ENCODE data around the gene PDCD2L. TPM values are rescaled to one million over a fixed set of nuclear protein-coding genes. Genes with fewer than 3 reads are reported as not detected.

The PDCD2L gene
- total and polyA plus RNA-seq, 9 of the 15 experiments (the other 6 are each of a cell fraction or from before 2014, with no cell fraction given) = 12.1 to 68.5 (median 56.3) TPM

DNA sequence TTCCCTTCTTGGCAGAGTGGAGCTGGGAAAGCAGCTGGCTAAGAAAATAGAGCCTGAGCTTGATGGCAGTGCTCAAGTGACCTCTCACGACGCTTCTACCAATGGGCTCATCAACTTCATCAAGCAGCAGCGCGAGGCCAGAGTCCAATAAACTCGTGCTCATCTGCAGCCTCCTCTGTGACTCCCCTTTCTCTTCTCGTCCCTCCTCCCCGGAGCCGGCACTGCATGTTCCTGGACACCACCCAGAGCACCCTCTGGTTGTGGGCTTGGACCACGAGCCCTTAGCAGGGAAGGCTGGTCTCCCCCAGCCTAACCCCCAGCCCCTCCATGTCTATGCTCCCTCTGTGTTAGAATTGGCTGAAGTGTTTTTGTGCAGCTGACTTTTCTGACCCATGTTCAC is 4.3 kb upstream of the PDCD2L start:
- Histone ChIP-seq H3K4me1 (replicated peaks in 1 of 2; ENCODE audit: control insufficient read depth in 2 of 2, insufficient read depth in 2 of 2, low read length in 2 of 2) (peaks cover 0 to 15% of the 10 kb centered on the region in 2 experiments; a peak in 1 of 5 replicates), H3K4me3 (no peak overlapping the region), H3K27ac (ENCODE audit: extremely low read depth, low read depth, low read length) (no peak overlapping the region), H4K20me1 (replicated peaks; ENCODE audit: control insufficient read depth, insufficient read depth, low read length) (no peaks in the 10 kb centered on the region; the same call in 1 of the 2 replicates), H3K36me3 (ENCODE audit: control insufficient read depth, insufficient read depth, low read length) (peaks cover 61% of the 10 kb centered on the region), H2AFZ (ENCODE audit: low read depth, low read length) (no peak overlapping the region), H3K4me2 (ENCODE audit: insufficient read depth, low read length) (no peak overlapping the region), H3K9me1 (ENCODE audit: control insufficient read depth, insufficient read depth, low read length) (peaks cover 7% of the 10 kb centered on the region), H3K79me2 (ENCODE audit: control insufficient read depth, insufficient read depth, low read length) (peaks cover 7% of the 10 kb centered on the region), H3K27me3 (ENCODE audit: control insufficient read depth in 2 of 2, insufficient read depth in 2 of 2, low read length in 2 of 2) (no peaks in the 10 kb centered on the region), H3K9me3 (replicated peaks; ENCODE audit: control insufficient read depth, insufficient read depth, low read depth, low read length) (no peaks in the 10 kb centered on the region), H3K9ac (ENCODE audit: insufficient read depth in 1 of 2, low read depth in 2 of 2, low read length in 2 of 2) (no peak overlapping the region)
- intact Hi-C loops (cut with micrococcal nuclease) (no loop called here), in situ Hi-C loops (cut with MboI) (no loop called here)
- no peak for DNase-seq (ENCODE audit: extremely low read depth in 1 of 4, low spot score in 3 of 4)
- ChIA-PET POLR2A (interaction anchor here (1.0 kb wide), 1 partner anchor 13 kb away, joined by 3 read pairs; no protein-coding TSS in a partner anchor), CTCF (ENCODE audit: low intra/inter-chr PET ratio) (no interaction called here)
- FAIRE-seq = no peak
- BruUV-seq (replicated peaks) = TSS peak; percentile 82
- WGBS (ENCODE audit: insufficient coverage, low coverage, missing lambda C conversion rate) = 83% methylated on average over 9 of the region's 9 CpGs
- no peak for ATAC-seq
- TF ChIP-seq, protein P1, sequence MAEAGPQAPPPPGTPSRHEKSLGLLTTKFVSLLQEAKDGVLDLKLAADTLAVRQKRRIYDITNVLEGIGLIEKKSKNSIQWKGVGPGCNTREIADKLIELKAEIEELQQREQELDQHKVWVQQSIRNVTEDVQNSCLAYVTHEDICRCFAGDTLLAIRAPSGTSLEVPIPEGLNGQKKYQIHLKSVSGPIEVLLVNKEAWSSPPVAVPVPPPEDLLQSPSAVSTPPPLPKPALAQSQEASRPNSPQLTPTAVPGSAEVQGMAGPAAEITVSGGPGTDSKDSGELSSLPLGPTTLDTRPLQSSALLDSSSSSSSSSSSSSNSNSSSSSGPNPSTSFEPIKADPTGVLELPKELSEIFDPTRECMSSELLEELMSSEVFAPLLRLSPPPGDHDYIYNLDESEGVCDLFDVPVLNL (CRISPR knock-in tag; IDR thresholded peaks at IDR 0.05; ENCODE audit: low read depth) = no peak
- TF ChIP-seq ZNF740 (CRISPR knock-in tag; IDR thresholded peaks at IDR 0.05) (no peak), ZNF740 (tag; IDR thresholded peaks at IDR 0.05) (no peak), CBX5 (IDR thresholded peaks at IDR 0.05; ENCODE audit: borderline replicate concordance, low read depth) (no peak), ZNF76 (CRISPR knock-in tag; IDR thresholded peaks at IDR 0.05; ENCODE audit: borderline replicate concordance) (no peak), MCM3 (IDR thresholded peaks at IDR 0.05) (no peak), NFIX (CRISPR knock-in tag; IDR thresholded peaks at IDR 0.05; ENCODE audit: low read depth) (no peak), BHLHE40 (IDR thresholded peaks at IDR 0.05; ENCODE audit: low read length) (no peak), TARDBP (IDR thresholded peaks at IDR 0.05) (no peak), CEBPB (tag; IDR thresholded peaks at IDR 0.05) (no peak), ZBTB12 (CRISPR knock-in tag; IDR thresholded peaks at IDR 0.05) (no peak), CREB5 (CRISPR knock-in tag; IDR thresholded peaks at IDR 0.05) (no peak), EHMT2 (IDR thresholded peaks at IDR 0.05) (no peak), RBBP5 (IDR thresholded peaks at IDR 0.05; ENCODE audit: borderline replicate concordance, insufficient read depth, low read length, poor library complexity, severe bottlenecking) (no peak)
- TF ChIP-seq, protein P2, sequence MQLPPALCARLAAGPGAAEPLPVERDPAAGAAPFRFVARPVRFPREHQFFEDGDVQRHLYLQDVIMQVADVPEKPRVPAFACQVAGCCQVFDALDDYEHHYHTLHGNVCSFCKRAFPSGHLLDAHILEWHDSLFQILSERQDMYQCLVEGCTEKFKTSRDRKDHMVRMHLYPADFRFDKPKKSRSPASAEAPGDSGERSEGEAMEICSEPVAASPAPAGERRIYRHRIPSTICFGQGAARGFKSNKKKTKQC (CRISPR knock-in tag; IDR thresholded peaks at IDR 0.05) = no peak

All from K562 (cell line).